Neural cell (in vitro differentiated cells): ENCODE data around the gene SIGLEC9. TPM values are rescaled to one million over a fixed set of nuclear protein-coding genes. Genes with fewer than 3 reads are reported as not detected.
"Not testable (repeated sequence)": the region's sequence is repeated elsewhere in the genome, so short reads cannot be mapped to it uniquely, and the experiment has no call there.

Experiments
- H2AFZ ChIP-seq: fragments of 200-600, 300-800 bp; sonication (generic), shearing (Covaris generic); 2 replicates; pipeline ENCODE4 v1.6.0; 2014; ENCODE audit warnings: low read depth, mild to moderate bottlenecking, antibody characterized with exemption, low read length, moderate library complexity
- H3F3A ChIP-seq: fragments of 200-600 bp; shearing (Covaris generic); 2 replicates; pipeline ENCODE4 v1.6.1; 2016; ENCODE audit warnings: mild to moderate bottlenecking, moderate library complexity, mixed read lengths, antibody characterized with exemption, low read length; ENCODE audit not compliant: insufficient read depth, poor library complexity, severe bottlenecking
- H3K27ac ChIP-seq: fragments of 200-600, 300-800 bp; sonication (generic), shearing (Covaris generic); 2 replicates; pipeline ENCODE4 v1.5.1; 2014; ENCODE audit warnings: mild to moderate bottlenecking, low read length, moderate library complexity
- H3K27me3 ChIP-seq: fragments of 300-800, 200-600 bp; sonication (generic), shearing (Covaris generic); 2 replicates; pipeline ENCODE4 v1.6.0; 2014; ENCODE audit warnings: mild to moderate bottlenecking, low read depth, low read length, moderate library complexity; ENCODE audit not compliant: insufficient read depth
- H3K36me3 ChIP-seq: fragments of 300-800, 200-600 bp; sonication (generic), shearing (Covaris generic); 2 replicates; pipeline ENCODE4 v1.5.1; 2014; ENCODE audit warnings: mild to moderate bottlenecking, antibody characterized with exemption, low read length, moderate library complexity; ENCODE audit not compliant: insufficient read depth
- H3K4me2 ChIP-seq: fragments of 300-800, 200-600 bp; sonication (generic), shearing (Covaris generic); 2 replicates; pipeline ENCODE4 v1.6.0; 2014; ENCODE audit warnings: mild to moderate bottlenecking, low read length
- H3K4me3 ChIP-seq: fragments of 300-800, 200-600 bp; sonication (generic), shearing (Covaris generic); 2 replicates; pipeline ENCODE4 v1.5.1; 2014; ENCODE audit warnings: mild to moderate bottlenecking, low read length, moderate library complexity
- H3K79me2 ChIP-seq: fragments of 200-600 bp; shearing (Covaris generic); replicated peaks from 2 replicates; pipeline ENCODE4 v1.6.0; 2014; ENCODE audit warnings: mild to moderate bottlenecking, low read length, moderate library complexity; ENCODE audit not compliant: insufficient read depth
- H3K9ac ChIP-seq: fragments of 300-800, 200-600 bp; sonication (generic), shearing (Covaris generic); 2 replicates; pipeline ENCODE4 v1.6.1; 2016; ENCODE audit warnings: mild to moderate bottlenecking, low read length, mixed read lengths
- H3K9me2 ChIP-seq: fragments of 200-600 bp; shearing (Covaris generic); 2 replicates; pipeline ENCODE4 v1.6.1; 2016; ENCODE audit warnings: mild to moderate bottlenecking, low read length, mixed read lengths; ENCODE audit not compliant: insufficient read depth
- H3K9me3 ChIP-seq: fragments of 200-600, 300-800 bp; sonication (generic), shearing (Covaris generic); 2 replicates; pipeline ENCODE4 v1.6.1; 2016; ENCODE audit warnings: mild to moderate bottlenecking, mixed run types, low read length, moderate library complexity, mixed read lengths
- H4K20me1 ChIP-seq: fragments of 200-600 bp; shearing (Covaris generic); 2 replicates; pipeline ENCODE4 v1.6.1; 2016; ENCODE audit warnings: mild to moderate bottlenecking, mixed run types; ENCODE audit not compliant: insufficient read depth
- EP300 ChIP-seq: fragments of 450-650 bp; conservative IDR thresholded peaks from 2 replicates; pipeline ENCODE4 v1.6.1; 2014; ENCODE audit warnings: antibody characterized with exemption, mild to moderate bottlenecking, moderate library complexity; ENCODE audit not compliant: poor library complexity, severe bottlenecking
- EZH2 ChIP-seq: fragments of 200-600, 300-800 bp; shearing (Covaris generic), sonication (generic); IDR thresholded peaks from 2 replicates; pipeline ENCODE4 v1.6.1; 2014; ENCODE audit warnings: antibody characterized with exemption, low read length, borderline replicate concordance, mild to moderate bottlenecking; ENCODE audit not compliant: insufficient read depth, poor library complexity, severe bottlenecking
- MXI1 ChIP-seq: fragments of 450-650 bp; conservative IDR thresholded peaks from 2 replicates; pipeline ENCODE4 v1.6.1; 2014; ENCODE audit warnings: antibody characterized with exemption, mild to moderate bottlenecking; ENCODE audit not compliant: poor library complexity, severe bottlenecking
- POLR2AphosphoS5 ChIP-seq: IDR thresholded peaks from 2 replicates; pipeline ENCODE4 v1.6.1; 2012
- RAD21 ChIP-seq: fragments of 450-650 bp; conservative IDR thresholded peaks from 2 replicates; pipeline ENCODE4 v1.6.1; 2014; ENCODE audit warnings: antibody characterized with exemption, mild to moderate bottlenecking, moderate library complexity
- SMC3 ChIP-seq: fragments of 450-650 bp; conservative IDR thresholded peaks from 2 replicates; pipeline ENCODE4 v1.6.1; 2014; ENCODE audit warnings: antibody characterized with exemption, mild to moderate bottlenecking, moderate library complexity; ENCODE audit not compliant: poor library complexity
- TAF1 ChIP-seq: IDR thresholded peaks from 2 replicates; pipeline ENCODE4 v1.6.1; 2012; ENCODE audit warnings: low read depth
- polyA plus RNA-seq: library from polyadenylated mRNA; depleted of rRNA; stranded (reverse); fragments of >200 nt; gene quantifications from 2 replicates; pipeline ENCODE4 v1.2.3, GENCODE V29; 2014
- TF ChIP-seq, protein P1 (sequence below): IDR thresholded peaks from 2 replicates; pipeline ENCODE4 v1.6.1; 2012; ENCODE audit warnings: borderline replicate concordance
- TF ChIP-seq, protein P2 (sequence below): fragments of 450-650 bp; IDR thresholded peaks from 2 replicates; pipeline ENCODE4 v1.5.1; 2014; ENCODE audit warnings: antibody characterized with exemption, mild to moderate bottlenecking, moderate library complexity; ENCODE audit not compliant: poor library complexity, severe bottlenecking

Gene SIGLEC9
- polyA plus RNA-seq, 1 donor from 2014 or later: not detected

DNA sequence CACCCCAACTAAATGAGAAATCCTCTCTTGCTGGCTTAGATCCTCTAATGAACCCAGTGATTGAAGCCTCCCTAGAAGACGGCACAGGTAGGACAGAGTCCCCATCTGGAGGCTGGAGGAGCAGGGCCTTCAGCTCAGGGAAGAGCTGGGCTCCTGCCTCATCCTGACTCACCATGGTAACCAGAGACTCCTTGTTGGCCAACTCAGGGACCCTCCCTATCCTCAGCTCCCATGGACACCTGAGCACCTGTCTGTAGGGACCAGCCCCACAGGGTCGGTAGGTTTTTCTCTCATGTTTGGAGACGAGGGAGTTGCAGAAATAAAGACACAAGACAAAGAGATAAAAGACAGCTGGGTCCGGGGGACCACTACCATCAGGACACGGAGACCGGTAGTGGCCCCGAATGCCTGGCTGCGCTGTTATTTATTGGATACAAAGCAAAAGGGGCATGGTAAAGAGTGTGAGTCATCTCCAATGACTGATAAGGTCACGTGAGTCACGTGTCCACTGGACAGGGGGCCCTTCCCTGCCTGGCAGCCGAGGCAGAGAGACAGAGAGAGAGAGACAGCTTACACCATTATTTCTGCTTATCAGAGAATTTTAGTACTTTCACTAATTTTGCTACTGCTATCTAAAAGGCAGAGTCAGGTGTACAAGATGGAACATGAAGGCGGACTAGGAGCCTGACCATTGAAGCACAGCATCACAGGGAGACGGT lies 44.0 kb downstream of the SIGLEC9 start:
- H3K36me3 ChIP-seq: no peaks in the 10 kb centered on the region
- no peak overlapping the region for H3K4me2 ChIP-seq
- H3K79me2 ChIP-seq: no peaks in the 10 kb centered on the region
- no peak overlapping the region for H3K9ac ChIP-seq
- no peaks in the 10 kb centered on the region for H3K9me2 ChIP-seq
- H3K9me3 ChIP-seq: no peaks in the 10 kb centered on the region
- H3K4me3 ChIP-seq: no peak overlapping the region
- H3K27ac ChIP-seq: no peak overlapping the region
- H3K27me3 ChIP-seq: no peaks in the 10 kb centered on the region
- no peaks in the 10 kb centered on the region for H4K20me1 ChIP-seq
- no peaks in the 10 kb centered on the region for H3F3A ChIP-seq
- no peak for TF ChIP-seq RAD21
- TF ChIP-seq, protein P1, sequence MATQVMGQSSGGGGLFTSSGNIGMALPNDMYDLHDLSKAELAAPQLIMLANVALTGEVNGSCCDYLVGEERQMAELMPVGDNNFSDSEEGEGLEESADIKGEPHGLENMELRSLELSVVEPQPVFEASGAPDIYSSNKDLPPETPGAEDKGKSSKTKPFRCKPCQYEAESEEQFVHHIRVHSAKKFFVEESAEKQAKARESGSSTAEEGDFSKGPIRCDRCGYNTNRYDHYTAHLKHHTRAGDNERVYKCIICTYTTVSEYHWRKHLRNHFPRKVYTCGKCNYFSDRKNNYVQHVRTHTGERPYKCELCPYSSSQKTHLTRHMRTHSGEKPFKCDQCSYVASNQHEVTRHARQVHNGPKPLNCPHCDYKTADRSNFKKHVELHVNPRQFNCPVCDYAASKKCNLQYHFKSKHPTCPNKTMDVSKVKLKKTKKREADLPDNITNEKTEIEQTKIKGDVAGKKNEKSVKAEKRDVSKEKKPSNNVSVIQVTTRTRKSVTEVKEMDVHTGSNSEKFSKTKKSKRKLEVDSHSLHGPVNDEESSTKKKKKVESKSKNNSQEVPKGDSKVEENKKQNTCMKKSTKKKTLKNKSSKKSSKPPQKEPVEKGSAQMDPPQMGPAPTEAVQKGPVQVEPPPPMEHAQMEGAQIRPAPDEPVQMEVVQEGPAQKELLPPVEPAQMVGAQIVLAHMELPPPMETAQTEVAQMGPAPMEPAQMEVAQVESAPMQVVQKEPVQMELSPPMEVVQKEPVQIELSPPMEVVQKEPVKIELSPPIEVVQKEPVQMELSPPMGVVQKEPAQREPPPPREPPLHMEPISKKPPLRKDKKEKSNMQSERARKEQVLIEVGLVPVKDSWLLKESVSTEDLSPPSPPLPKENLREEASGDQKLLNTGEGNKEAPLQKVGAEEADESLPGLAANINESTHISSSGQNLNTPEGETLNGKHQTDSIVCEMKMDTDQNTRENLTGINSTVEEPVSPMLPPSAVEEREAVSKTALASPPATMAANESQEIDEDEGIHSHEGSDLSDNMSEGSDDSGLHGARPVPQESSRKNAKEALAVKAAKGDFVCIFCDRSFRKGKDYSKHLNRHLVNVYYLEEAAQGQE: no peak
- no peak overlapping the region for H2AFZ ChIP-seq

DNA sequence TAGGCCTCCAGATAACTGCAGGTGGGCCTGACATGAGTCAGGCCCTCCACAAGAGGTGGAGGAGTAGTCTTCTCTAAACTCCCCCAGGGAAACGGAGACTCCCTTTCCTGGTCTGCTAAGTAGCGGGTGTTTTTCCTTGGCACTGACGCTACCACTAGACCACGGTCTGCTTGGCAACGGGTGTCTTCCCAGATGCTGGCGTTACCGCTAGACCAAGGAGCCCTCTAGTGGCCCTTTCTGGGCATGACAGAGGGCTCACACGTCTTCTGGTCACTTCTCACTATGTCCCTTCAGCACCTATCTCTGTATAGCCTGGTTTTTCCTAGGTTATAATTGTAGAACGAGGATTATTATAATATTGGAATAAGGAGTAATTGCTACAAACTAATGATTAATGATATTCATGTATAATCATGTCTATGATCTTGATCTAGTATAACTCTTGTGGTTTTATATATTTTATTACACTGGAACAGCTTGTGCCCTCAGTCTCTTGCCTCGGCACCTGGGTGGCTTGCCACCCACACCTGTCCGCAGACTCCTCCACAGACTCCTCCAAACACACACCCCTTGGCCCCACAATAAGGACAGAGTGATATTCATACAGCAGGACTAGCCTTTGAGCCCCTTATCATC lies 44.7 kb downstream of the SIGLEC9 start:
- TF ChIP-seq SMC3 (peak; percentile 55), RAD21 (peak; percentile 61)
- TF ChIP-seq, protein P2, sequence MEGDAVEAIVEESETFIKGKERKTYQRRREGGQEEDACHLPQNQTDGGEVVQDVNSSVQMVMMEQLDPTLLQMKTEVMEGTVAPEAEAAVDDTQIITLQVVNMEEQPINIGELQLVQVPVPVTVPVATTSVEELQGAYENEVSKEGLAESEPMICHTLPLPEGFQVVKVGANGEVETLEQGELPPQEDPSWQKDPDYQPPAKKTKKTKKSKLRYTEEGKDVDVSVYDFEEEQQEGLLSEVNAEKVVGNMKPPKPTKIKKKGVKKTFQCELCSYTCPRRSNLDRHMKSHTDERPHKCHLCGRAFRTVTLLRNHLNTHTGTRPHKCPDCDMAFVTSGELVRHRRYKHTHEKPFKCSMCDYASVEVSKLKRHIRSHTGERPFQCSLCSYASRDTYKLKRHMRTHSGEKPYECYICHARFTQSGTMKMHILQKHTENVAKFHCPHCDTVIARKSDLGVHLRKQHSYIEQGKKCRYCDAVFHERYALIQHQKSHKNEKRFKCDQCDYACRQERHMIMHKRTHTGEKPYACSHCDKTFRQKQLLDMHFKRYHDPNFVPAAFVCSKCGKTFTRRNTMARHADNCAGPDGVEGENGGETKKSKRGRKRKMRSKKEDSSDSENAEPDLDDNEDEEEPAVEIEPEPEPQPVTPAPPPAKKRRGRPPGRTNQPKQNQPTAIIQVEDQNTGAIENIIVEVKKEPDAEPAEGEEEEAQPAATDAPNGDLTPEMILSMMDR: peak; percentile 65
- H3K4me2 ChIP-seq, H3K9me2 ChIP-seq, H3K9ac ChIP-seq, H2AFZ ChIP-seq, H3K27ac ChIP-seq, H3K9me3 ChIP-seq, H4K20me1 ChIP-seq, H3F3A ChIP-seq, H3K79me2 ChIP-seq, H3K4me3 ChIP-seq, H3K27me3 ChIP-seq, H3K36me3 ChIP-seq: not testable (repeated sequence)

DNA sequence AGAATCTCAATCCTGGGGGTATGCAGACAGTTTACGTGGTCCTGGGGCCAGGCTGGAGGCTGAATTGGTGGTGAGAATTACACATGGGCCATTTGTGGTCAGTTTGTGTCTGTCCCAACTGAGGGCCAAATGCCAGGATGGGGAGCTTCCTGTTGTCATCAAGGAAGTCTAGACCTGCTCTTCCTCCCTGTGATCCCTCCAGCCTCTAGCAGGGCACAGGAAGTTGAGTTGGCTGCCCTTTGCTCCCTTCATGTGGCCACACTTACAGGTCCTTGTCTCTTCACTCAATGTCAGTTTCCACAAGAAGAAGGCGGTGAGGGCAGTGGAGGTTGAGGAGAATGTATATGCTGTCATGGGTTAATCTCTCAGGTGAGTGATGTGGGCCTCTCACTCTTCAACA lies 47.5 kb downstream of the SIGLEC9 start:
- Histone ChIP-seq H3K9ac (no peak overlapping the region), H3K36me3 (no peaks in the 10 kb centered on the region), H3K27ac (no peak overlapping the region), H3K79me2 (no peaks in the 10 kb centered on the region), H3K27me3 (no peaks in the 10 kb centered on the region), H3F3A (no peaks in the 10 kb centered on the region), H4K20me1 (no peaks in the 10 kb centered on the region), H2AFZ (no peak overlapping the region), H3K4me3 (no peak overlapping the region), H3K9me3 (no peaks in the 10 kb centered on the region), H3K4me2 (no peak overlapping the region), H3K9me2 (no peaks in the 10 kb centered on the region)
- no peak for TF ChIP-seq POLR2AphosphoS5
- no peak for TF ChIP-seq EZH2
- TF ChIP-seq, protein P1: no peak
- TF ChIP-seq, protein P2: no peak
- no peak for TF ChIP-seq TAF1
- no peak for TF ChIP-seq EP300
- TF ChIP-seq RAD21: no peak
- no peak for TF ChIP-seq MXI1
- TF ChIP-seq SMC3: no peak
